Measurements from ENCODE around the gene IMPG1.

Gene IMPG1

GRCh38 chr6:75876152-75876551 lies 196.3 kb downstream of the IMPG1 start:
- no peak for FAIRE-seq
- no peak for DNase-seq (ENCODE audit: insufficient read length, low spot score)
- TF ChIP-seq, protein P1, sequence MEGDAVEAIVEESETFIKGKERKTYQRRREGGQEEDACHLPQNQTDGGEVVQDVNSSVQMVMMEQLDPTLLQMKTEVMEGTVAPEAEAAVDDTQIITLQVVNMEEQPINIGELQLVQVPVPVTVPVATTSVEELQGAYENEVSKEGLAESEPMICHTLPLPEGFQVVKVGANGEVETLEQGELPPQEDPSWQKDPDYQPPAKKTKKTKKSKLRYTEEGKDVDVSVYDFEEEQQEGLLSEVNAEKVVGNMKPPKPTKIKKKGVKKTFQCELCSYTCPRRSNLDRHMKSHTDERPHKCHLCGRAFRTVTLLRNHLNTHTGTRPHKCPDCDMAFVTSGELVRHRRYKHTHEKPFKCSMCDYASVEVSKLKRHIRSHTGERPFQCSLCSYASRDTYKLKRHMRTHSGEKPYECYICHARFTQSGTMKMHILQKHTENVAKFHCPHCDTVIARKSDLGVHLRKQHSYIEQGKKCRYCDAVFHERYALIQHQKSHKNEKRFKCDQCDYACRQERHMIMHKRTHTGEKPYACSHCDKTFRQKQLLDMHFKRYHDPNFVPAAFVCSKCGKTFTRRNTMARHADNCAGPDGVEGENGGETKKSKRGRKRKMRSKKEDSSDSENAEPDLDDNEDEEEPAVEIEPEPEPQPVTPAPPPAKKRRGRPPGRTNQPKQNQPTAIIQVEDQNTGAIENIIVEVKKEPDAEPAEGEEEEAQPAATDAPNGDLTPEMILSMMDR (IDR thresholded peaks at IDR 0.05; ENCODE audit: insufficient read depth, missing control alignments) = no peak

GRCh38 chr6:75874224-75874623 lies 198.2 kb downstream of the IMPG1 start:
- FAIRE-seq (no peak), DNase-seq (ENCODE audit: insufficient read length, low spot score) (no peak)
- TF ChIP-seq, protein P1 (IDR thresholded peaks at IDR 0.05; ENCODE audit: insufficient read depth, missing control alignments) = no peak
